ENCODE data around the gene HPS1.

GRCh38 chr10:98407017-98407743, 39.6 kb downstream of the HPS1 start:
- TF ChIP-seq CTCF (IDR thresholded peaks at IDR 0.05) (no peak), POLR2A (IDR thresholded peaks at IDR 0.05) (no peak)
